Uterus (tissue), 4 donors: ENCODE results near the gene LOXL3. TPM values are rescaled to one million over a fixed set of nuclear protein-coding genes. Genes with fewer than 3 reads are reported as not detected.

Experiments
- DNase-seq, 2 donors: peaks; one replicate each; pipeline ENCODE4 v3.0.0-alpha.2; 2019 to 2020
- H3K27ac ChIP-seq, 2 donors: fragments of 200-600 bp; sonication (generic); 1 replicate in 1 of 2; 2 replicates in 1 of 2; pipeline ENCODE4 v1.5.1; 2016 to 2018
- H3K27me3 ChIP-seq, 2 donors: fragments of 200-600 bp; sonication (generic); one replicate each; pipeline ENCODE4 v1.5.1; 2018 to 2019; ENCODE audit warnings: control low read depth in 1 of 2
- H3K36me3 ChIP-seq, 2 donors: fragments of 200-600 bp; sonication (generic); one replicate each; pipeline ENCODE4 v1.5.1; 2019; ENCODE audit warnings: control low read depth in 1 of 2
- H3K4me1 ChIP-seq, 2 donors: fragments of 200-600 bp; sonication (generic); one replicate each; pipeline ENCODE4 v1.5.1; 2018 to 2019; ENCODE audit warnings: control low read depth in 1 of 2
- H3K4me3 ChIP-seq, 2 donors: fragments of 200-600 bp; sonication (generic); 1 replicate in 1 of 2; 2 replicates in 1 of 2; pipeline ENCODE4 v1.5.1; 2018 to 2019; ENCODE audit warnings: mild to moderate bottlenecking in 1 of 2
- H3K9me3 ChIP-seq, 2 donors: fragments of 200-600 bp; sonication (generic); one replicate each; pipeline ENCODE4 v1.5.1; 2019; ENCODE audit warnings: control low read depth in 1 of 2
- POLR2A ChIP-seq, 2 donors: fragments of 450-650 bp; IDR thresholded peaks; one replicate each; pipeline ENCODE4 v1.6.1; 2016; ENCODE audit warnings: antibody characterized with exemption in 2 of 2, mild to moderate bottlenecking in 1 of 2, moderate library complexity in 1 of 2
- intact Hi-C: fragments of 100-400 bp; cut with DNase I; formaldehyde crosslinking; loops from one replicate; pipeline ENCODE4 v1.15.1; 2023; ENCODE audit warnings: low total_unique reads
- total RNA-seq, 4 donors: library from RNA; depleted of rRNA in 3 of 4; stranded (reverse); fragments of >200 nt in 3 of 4; gene quantifications; one replicate each; pipeline versions ENCODE4 v1.1.0 to v1.2.4, GENCODE V29; 2014 to 2023
- TF ChIP-seq, protein P1 (sequence below), 4 experiments: fragments of 200-600 bp in 2 of 4; fragments of 450-650 bp in 2 of 4; sonication (generic) in 2 of 4; IDR thresholded peaks; one replicate each; pipeline ENCODE4 v1.5.1; 2016 to 2019; ENCODE audit warnings: antibody characterized with exemption in 4 of 4, mild to moderate bottlenecking in 2 of 4, moderate library complexity in 1 of 4
- donor health status: DM: yes; HTN: yes; CAD: no.

The LOXL3 gene
- total RNA-seq, 4 donors from 2014 or later = 9.5 to 26.5 (median 17.5) TPM

- no peak for DNase-seq
- TF ChIP-seq, protein P1, sequence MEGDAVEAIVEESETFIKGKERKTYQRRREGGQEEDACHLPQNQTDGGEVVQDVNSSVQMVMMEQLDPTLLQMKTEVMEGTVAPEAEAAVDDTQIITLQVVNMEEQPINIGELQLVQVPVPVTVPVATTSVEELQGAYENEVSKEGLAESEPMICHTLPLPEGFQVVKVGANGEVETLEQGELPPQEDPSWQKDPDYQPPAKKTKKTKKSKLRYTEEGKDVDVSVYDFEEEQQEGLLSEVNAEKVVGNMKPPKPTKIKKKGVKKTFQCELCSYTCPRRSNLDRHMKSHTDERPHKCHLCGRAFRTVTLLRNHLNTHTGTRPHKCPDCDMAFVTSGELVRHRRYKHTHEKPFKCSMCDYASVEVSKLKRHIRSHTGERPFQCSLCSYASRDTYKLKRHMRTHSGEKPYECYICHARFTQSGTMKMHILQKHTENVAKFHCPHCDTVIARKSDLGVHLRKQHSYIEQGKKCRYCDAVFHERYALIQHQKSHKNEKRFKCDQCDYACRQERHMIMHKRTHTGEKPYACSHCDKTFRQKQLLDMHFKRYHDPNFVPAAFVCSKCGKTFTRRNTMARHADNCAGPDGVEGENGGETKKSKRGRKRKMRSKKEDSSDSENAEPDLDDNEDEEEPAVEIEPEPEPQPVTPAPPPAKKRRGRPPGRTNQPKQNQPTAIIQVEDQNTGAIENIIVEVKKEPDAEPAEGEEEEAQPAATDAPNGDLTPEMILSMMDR (IDR thresholded peaks at IDR 0.05) = no peak
- TF ChIP-seq POLR2A (IDR thresholded peaks at IDR 0.05) = no peak
- no peak overlapping the region for H3K27ac ChIP-seq
- peaks cover 0 to 19% of the 10 kb centered on the region in 2 donors for H3K4me1 ChIP-seq
- no peaks in the 10 kb centered on the region for H3K9me3 ChIP-seq
- intact Hi-C loops = no loop called here
- no peaks in the 10 kb centered on the region for H3K36me3 ChIP-seq
- no peak overlapping the region for H3K4me3 ChIP-seq
- H3K27me3 ChIP-seq = peaks cover 4 to 28% of the 10 kb centered on the region in 2 donors
Observed at GRCh38 chr2:74501335-74502071, 52.2 kb downstream of the LOXL3 start.

DNA sequence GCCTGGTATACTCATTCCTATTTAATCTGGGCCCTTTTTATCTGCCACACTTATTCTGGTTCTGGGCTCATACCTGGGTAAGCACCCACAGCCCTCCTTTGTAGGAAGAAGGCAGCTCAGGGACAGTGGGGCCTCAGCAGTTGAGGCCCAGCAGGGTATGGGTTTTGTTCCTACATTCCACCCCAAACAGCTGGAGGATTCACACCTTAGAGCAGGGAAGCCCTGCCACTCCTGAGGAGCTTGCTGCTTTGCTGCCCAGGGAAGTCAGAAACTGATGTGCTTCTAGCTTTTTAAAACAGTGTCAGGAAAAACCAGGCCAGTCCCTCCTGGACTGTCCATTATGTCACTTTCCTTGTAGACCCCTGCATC, 53.2 kb downstream of the LOXL3 start:
- intact Hi-C loops = no loop called here
- no peak for DNase-seq
- H3K27ac ChIP-seq = no peak overlapping the region
- no peak overlapping the region for H3K4me3 ChIP-seq
- H3K4me1 ChIP-seq = peaks cover 0 to 15% of the 10 kb centered on the region in 2 donors
- no peaks in the 10 kb centered on the region for H3K36me3 ChIP-seq
- no peaks in the 10 kb centered on the region for H3K9me3 ChIP-seq
- peaks cover 4 to 28% of the 10 kb centered on the region in 2 donors for H3K27me3 ChIP-seq
- TF ChIP-seq, protein P1 (IDR thresholded peaks at IDR 0.05) = no peak
- TF ChIP-seq POLR2A (IDR thresholded peaks at IDR 0.05) = no peak

GRCh38 chr2:74499940-74500577, 53.7 kb downstream of the LOXL3 start:
- Histone ChIP-seq H3K27me3 (peaks cover 4 to 28% of the 10 kb centered on the region in 2 donors), H3K27ac (no peak overlapping the region), H3K36me3 (no peaks in the 10 kb centered on the region), H3K4me1 (peaks cover 0 to 15% of the 10 kb centered on the region in 2 donors), H3K4me3 (no peak overlapping the region), H3K9me3 (no peaks in the 10 kb centered on the region)
- intact Hi-C loops = no loop called here
- no peak for DNase-seq
- TF ChIP-seq, protein P1 (IDR thresholded peaks at IDR 0.05) = no peak
- no peak for TF ChIP-seq POLR2A (IDR thresholded peaks at IDR 0.05)

- H3K9me3 ChIP-seq = no peaks in the 10 kb centered on the region
- no peak within 1 kb of the TSS for H3K27ac ChIP-seq
- no peak for DNase-seq
- H3K4me3 ChIP-seq = no peak within 1 kb of the TSS
- TF ChIP-seq POLR2A (IDR thresholded peaks at IDR 0.05) = no peak
- TF ChIP-seq, protein P1 (IDR thresholded peaks at IDR 0.05) = no peak
- H3K4me1 ChIP-seq = peaks cover 0 to 15% of the 10 kb centered on the region in 2 donors
- H3K27me3 ChIP-seq = peaks cover 4 to 28% of the 10 kb centered on the region in 2 donors
- H3K36me3 ChIP-seq = no peaks in the 10 kb centered on the region
- intact Hi-C loops = no loop called here
Observed at GRCh38 chr2:74499267-74499939, 54.3 kb downstream of the LOXL3 start, which contains the start of gene LBX2. Gene LBX2, minus strand, starts transcription at chr2:74499603. Its CDS starts 66 bp downstream, at chr2:74499537.
